Measurements from ENCODE around the gene POLR3E.

DNA sequence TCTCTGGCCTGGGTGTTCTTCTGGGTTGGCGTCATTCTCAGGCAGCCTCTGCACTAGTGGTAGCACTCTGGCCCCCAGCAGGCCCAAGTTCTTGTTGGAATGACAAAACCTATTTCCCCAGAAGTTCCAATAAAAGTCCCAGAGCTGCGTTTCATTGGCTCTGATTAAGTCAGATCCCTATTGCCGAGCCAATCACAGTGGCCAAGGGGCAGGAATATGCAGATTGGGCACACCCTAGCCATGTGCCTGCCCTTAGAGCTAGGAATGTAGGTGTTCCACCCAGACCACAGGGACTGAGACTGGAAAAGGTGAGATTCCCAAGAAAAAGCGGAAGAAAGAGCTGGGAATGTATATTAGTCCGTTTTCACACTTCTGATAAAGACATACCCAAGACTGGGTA, 44.9 kb upstream of the POLR3E start:
- TF ChIP-seq, protein P1, sequence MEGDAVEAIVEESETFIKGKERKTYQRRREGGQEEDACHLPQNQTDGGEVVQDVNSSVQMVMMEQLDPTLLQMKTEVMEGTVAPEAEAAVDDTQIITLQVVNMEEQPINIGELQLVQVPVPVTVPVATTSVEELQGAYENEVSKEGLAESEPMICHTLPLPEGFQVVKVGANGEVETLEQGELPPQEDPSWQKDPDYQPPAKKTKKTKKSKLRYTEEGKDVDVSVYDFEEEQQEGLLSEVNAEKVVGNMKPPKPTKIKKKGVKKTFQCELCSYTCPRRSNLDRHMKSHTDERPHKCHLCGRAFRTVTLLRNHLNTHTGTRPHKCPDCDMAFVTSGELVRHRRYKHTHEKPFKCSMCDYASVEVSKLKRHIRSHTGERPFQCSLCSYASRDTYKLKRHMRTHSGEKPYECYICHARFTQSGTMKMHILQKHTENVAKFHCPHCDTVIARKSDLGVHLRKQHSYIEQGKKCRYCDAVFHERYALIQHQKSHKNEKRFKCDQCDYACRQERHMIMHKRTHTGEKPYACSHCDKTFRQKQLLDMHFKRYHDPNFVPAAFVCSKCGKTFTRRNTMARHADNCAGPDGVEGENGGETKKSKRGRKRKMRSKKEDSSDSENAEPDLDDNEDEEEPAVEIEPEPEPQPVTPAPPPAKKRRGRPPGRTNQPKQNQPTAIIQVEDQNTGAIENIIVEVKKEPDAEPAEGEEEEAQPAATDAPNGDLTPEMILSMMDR (IDR thresholded peaks at IDR 0.05), result no peak
- TF ChIP-seq POLR2A (IDR thresholded peaks at IDR 0.05), result no peak
- no peak for TF ChIP-seq POLR2AphosphoS5 (IDR thresholded peaks at IDR 0.05)

Data from breast epithelium (tissue), 3 donors.